Brain pericyte (primary cell): ENCODE measurements around the gene SNX33.
"Not testable (repeated sequence)": the region's sequence is repeated elsewhere in the genome, so short reads cannot be mapped to it uniquely, and the experiment has no call there.

Experiments used
- DNase-seq: peaks from one replicate; pipeline ENCODE4 v3.0.0-alpha.2; 2012; ENCODE audit warnings: low read depth, low spot score

The SNX33 gene

DNA sequence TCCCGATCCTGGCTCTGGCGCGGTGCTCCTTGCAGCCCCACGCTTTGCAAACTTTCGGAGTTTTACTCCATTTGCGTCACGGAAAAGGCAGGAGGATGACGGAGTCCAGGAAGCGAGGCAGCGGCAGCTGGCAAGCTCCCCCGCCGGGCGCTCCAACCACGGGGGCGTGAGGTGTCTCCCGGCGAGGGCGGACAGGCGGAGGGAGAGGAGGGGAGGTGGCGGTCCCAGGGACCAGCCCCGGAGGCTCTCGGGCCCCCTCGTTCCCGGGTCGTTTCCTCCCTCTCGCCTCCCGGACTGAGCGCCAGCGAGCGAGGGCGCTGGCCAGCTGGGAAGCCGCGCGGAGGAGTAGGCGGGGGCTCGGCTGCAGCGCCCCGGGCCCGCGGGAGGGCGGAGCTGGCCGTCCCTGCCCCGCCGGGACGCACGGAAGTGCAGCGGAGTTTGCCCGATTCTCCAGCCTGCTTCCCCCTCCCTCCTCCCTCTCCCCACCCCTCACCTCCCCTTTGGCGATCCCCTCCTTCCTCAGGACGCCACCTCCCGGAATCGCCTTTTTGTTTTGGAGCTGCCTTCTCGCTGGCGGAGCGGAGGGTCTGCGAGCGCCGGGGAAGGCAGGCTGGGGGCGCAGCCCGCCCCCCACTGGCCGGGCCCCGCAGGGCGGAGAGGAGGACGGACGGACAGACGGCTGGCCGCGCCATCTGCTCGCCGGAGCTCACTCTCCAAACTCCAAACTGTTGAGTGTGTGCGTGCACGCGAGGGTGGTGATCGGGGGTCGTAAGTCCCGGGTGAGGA, at the start of gene SNX33:
Gene SNX33, plus strand, starts transcription at position 543 of the 786 bp plus-strand sequence. CDS start 1,191 bp downstream, outside the sequence.
- no peak for DNase-seq

GRCh38 chr15:75598361-75598760, 49.4 kb upstream of the SNX33 start:
- DNase-seq, result no peak

DNA sequence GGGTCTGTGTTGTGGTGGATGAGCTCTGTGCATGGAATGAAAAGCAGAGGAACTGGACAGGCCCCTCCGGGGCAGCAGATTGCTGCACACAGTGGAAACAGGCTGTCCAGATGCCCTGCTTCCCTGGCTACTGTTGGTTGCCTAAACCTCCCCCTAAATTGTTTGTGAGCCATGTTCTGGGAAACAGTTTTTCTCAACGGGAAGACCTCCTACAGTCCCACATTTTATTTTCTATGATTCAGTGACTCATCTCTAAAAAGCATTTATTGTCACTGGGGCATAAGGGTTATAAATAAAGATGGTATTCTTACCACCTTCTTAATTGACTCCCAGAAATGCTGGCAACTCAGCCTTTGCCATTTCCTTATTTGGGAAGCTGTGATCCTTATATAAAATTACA, 48.3 kb upstream of the SNX33 start:
- DNase-seq, result no peak

DNA sequence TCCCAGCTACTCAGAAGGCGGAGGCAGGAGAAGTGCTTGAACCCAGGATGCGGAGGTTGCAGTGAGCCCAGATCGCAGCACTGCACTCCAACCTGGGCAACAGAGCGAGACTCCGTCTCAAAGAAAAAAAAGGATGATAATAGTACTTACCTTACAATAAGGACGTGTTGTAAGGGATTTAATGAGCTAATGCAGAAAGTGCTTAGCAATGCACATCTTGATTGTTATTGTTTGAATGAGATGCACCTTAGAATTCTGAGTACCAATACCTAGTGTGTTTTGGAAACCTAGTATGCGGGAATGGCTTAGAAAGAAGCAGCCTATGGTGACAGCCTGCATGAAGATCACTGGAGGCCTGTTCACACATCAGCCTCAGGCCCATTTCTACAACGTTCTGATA, 41.7 kb upstream of the SNX33 start:
- DNase-seq, result no peak

DNA sequence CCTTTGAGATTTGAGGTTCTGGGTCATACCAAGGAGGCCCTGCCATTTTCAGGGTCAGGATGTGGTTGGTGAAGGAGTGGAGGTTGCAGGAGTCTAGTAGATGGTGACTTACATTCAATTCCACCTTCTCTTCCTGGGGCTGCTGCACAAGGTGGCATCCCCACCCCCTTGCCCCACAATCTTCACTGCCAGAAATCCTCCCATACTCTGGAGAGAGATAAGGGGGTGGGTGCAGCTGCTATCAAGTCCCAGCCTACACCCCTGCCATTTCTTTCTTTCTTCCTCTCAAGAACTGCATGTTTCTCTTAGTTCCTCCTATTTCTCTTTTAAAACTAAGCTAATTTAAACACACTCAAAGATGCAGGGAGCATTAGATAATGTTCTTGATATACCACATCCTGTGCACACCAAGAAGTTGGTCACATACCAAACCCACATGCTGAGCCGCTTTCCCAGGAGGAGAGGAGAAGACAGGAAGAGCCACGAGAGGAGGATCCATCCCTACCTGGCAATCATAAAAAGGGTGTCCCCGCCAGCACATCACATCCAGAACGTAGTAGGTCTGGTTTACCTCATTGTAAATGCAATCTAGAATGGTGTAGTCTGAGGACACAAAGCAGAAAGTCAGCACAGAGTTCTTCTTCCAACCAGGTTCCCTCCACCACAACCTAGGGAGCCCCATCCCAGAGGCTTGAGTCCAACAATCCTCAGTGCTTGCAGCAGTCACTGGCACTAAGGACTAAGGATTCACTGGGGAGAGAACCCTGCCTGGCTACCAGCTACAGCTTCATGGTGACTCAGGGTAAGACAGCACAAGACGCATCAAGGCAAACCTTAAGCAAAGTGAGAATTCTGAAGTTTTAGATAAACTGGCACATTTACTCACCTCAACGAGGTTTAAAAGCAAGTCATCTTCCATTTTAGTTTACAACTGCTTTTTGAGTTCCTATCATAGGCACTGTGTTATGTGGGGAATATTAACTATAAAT, 40.7 kb upstream of the SNX33 start:
- DNase-seq, result no peak

- no peak for DNase-seq
Observed at GRCh38 chr15:75616766-75617165, 30.9 kb upstream of the SNX33 start.

GRCh38 chr15:75620058-75620820, 27.5 kb upstream of the SNX33 start:
- DNase-seq, result no peak

- DNase-seq, result no peak
Observed at GRCh38 chr15:75620841-75621391, 26.8 kb upstream of the SNX33 start.

GRCh38 chr15:75622505-75622904, 25.2 kb upstream of the SNX33 start:
- DNase-seq, result no peak

- DNase-seq, result peak; percentile 61
Observed at GRCh38 chr15:75625542-75626347, 22.0 kb upstream of the SNX33 start, which contains the start of gene SNUPN. SNUPN (minus strand) TSS chr15:75625725; CDS start chr15:75621051, 4,674 bp downstream.

- DNase-seq, result no peak
Observed at GRCh38 chr15:75631935-75632334, 15.8 kb upstream of the SNX33 start.

DNA sequence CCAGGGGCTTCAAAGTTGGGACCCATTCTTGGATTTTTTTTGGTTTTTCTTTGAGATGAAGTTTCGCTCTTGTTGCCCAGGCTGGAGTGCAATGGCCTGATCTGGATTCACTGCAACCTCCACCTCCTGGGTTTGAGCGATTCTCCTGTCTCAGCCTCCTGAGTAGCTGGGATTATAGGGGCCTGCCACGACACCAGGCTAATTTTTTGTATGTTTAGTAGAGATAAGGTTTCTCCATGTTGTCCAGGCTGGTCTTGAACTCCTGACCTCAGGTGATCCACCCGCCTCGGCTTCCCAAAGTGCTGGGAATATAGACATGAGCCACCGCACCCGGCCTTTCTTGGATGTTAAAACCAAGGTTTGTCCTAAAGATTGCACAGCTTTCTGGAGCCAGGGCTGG, 13.8 kb upstream of the SNX33 start:
- not testable (repeated sequence) for DNase-seq

- no peak for DNase-seq
Observed at GRCh38 chr15:75636026-75636425, 11.7 kb upstream of the SNX33 start.

DNA sequence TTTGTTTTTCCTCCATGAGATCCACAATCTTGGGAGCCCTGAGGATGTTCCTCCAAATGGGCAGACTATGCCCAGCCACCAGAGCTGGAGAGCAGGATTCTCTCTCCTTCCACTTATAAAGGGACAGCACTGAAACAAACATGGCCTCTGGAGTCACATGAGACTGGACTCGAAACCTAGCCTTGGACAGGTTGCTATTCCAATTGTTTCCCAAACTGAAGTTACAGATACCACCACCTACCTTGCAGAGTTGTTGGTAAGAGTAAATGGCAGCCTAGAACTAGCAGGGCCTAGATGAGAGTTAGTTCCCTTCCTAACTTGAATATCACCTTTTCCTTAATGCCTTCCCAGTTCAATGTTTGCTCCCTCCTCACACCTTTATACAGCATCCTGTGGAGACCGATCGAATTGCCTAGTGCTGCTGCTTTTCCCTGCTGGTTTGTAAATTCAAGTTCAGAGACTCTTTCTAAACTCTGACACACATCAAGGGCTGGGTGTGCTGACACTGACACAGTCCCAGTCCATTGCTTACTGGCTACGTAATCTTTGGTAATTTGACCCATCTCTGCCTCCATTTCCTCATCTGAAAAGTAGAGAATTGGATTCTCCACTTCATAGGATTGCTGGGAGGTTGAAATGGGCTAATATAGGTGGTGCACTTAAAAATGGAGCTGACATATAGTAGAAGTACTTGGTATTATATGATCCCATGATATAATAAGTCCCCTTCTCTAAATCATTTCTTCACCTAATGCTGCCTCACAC, 10.3 kb upstream of the SNX33 start:
- DNase-seq, result no peak

- no peak for DNase-seq
Observed at GRCh38 chr15:75639191-75639708, 8.5 kb upstream of the SNX33 start.

- peak; percentile 85 for DNase-seq
Observed at GRCh38 chr15:75639709-75640482, 7.8 kb upstream of the SNX33 start, which contains the start of gene IMP3. IMP3 (minus strand) TSS chr15:75640224; CDS start chr15:75640168, 56 bp downstream.

DNA sequence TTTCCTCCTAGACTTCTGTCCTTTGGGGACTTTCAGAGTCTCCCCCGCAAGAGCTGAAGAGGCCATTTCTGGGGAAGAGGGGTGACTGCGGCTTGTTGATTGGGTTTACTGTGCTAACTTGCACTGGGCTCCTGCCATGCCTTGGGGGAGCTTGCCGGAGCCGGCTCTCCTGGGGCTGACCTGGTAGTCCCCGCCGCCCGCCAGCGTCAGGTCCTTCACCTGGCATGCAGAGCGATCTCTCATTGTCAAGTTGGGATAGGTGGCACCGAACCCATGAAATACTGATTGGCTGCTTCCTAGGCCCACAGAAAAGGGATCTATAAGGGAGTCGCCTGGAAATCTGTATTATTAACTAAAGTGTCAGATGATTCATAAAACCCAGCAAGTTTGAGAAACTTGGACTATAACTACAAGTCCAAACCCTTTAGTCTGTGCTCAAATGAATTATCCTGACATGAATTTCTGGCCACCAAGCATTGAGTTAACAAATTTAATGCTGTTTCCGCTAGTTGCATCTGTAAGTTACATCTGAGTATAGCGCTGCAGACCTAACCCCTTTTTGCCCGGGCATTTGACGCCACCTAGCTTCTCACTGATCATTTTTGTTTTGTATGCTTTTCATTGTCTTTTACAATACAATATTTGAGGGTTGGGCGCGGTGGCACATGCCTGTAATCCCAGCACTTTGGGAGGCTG, 7.1 kb upstream of the SNX33 start:
- no peak for DNase-seq

DNA sequence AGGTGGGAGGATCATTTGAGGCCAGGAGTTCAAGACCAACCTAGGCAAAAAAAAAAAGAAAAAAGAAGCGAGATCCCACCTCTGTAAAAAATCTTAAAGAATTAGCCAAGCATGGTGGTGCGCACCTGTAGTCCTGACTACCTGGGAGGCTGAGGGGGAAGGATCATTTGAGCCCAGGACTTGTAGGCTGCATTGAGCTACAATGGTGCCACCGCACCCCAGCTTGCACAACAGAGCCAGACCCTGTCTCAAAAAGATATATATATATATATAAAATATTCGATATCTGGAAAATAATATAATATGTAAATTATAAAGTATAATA, 6.6 kb upstream of the SNX33 start:
- no peak for DNase-seq
